KOPT-K1 (cell line): Measurements from ENCODE around the gene PLEKHG5.

Experiments
- H3K27ac ChIP-seq: fragments of 200-600 bp; sonication (generic); 2 replicates; pipeline ENCODE4 v1.5.1; 2016; ENCODE audit warnings: antibody characterized with exemption, mild to moderate bottlenecking, low read depth, low read length; ENCODE audit not compliant: poor library complexity, severe bottlenecking
- H3K36me3 ChIP-seq: fragments of 200-600 bp; sonication (generic); 2 replicates; pipeline ENCODE4 v1.5.1; 2017; ENCODE audit warnings: antibody characterized with exemption, mild to moderate bottlenecking, low read length, moderate library complexity; ENCODE audit not compliant: insufficient read depth
- H3K9me3 ChIP-seq: fragments of 200-600 bp; sonication (generic); 2 replicates; pipeline ENCODE4 v1.5.1; 2017; ENCODE audit warnings: antibody characterized with exemption, low read length, mild to moderate bottlenecking; ENCODE audit not compliant: insufficient read depth, poor library complexity, severe bottlenecking

Gene PLEKHG5

DNA sequence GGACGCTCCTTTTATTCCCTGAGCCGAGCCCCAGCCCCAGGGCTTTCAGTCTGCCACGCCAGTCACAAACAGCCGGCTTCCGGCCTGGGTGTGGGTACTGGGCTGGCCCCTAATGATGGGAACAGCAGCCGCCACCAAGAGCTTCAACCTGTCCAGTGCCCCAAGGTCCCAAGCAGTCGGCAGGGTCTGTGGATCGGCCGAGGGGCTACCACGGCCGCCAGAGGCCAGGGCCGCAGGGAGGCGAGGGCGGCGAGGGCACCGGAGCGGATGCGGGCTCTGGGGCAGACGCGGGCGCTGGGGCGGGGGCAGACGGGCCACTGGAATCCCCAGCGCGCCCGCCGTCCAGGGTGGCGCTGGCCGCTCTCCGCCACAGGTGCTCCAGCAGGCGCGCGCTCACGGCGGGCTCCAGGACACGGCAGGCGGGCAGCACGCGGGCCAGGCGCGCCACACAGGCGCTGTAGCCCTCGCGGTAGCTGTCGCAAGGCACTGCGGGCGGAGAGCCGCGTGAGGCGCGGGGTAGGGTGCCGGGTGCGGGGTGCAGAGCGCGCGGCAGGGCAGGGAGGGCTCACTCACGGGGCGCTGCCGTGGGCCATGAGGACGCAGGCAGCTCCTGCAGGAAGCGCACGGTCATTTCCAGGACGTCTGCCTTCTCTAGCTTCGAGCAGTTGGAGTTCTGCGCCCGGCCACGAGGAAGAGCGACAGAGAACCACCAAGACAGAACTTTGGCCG is 72.6 kb downstream of the PLEKHG5 start:
- Histone ChIP-seq H3K9me3 (no peaks in the 10 kb centered on the region), H3K27ac (no peak overlapping the region), H3K36me3 (no peaks in the 10 kb centered on the region)

DNA sequence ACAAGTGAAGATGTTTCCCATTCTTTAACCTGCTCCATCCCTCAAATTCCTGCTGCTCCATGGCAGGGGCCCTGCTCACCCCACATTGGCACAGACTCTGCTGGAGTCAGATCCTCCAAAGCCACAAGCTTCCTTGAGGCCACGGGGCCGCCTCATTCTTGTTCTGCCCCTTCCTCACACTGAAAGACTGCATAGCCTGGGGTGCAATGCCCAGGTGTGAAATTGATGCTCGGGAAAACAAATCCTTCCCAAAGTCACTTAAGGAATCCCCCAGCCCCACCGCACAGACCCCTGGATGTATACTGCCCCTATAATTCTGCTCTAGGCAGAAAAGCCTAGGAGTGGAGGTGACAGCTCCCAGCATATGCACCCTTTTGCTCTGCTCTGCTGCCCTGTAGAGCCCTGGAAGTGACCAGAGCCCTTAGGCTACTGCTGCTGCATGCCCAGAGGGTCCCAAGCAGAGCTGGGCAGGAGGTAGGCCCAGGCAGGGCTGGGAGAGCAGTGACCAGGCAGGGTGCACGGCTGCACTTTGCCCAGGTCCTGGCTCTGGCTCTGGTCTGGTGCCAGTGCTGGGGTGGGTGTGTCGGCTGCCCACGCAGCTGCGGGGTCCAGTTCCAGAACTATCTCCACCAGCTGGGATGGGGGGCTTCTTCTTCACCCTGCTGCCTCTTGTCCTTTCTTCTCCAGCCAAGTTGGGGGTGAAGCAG is 73.4 kb downstream of the PLEKHG5 start:
- Histone ChIP-seq H3K36me3 (no peaks in the 10 kb centered on the region), H3K27ac (no peak overlapping the region), H3K9me3 (no peaks in the 10 kb centered on the region)
